ENCODE results near the gene IDNK.

DNA sequence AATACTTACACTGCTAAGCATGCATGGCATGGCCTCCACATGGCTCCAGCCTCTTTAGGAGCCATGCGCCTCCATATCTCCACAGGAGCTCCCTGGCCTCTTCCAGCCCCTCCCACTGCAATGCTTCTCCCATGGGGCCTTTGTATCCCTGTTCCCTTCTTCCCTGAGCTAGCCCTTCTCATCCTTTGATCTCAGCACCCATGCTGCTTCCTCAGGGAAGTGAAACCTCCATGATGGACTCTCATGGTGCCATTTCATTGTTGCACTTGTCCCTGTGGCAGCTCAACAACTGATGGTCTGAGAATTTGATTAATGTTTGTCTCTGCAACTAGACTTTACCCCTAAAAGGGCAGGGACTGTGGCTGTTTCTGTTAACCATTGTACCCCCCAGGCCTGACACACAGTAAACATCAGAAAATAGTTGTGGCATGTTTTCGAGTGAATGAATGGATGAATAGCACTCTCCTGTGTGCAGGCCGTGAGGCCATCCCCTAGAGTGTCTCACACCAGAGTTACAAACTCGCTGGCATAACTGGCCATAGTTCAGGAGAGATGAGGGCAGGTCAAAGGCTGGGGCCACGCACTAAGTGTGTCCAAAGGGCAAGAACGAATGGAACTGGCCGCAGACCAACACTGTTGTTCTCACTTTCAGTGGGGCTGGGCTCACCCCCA is 6.6 kb downstream of the IDNK start:
- TF ChIP-seq HDGF (IDR thresholded peaks at IDR 0.05; ENCODE audit: borderline replicate concordance), result no peak
- no peak for TF ChIP-seq SUZ12 (IDR thresholded peaks at IDR 0.05)
- TF ChIP-seq SP1 (IDR thresholded peaks at IDR 0.05), result no peak
- TF ChIP-seq ELF4 (IDR thresholded peaks at IDR 0.05), result no peak
